Breast epithelium (tissue), 3 donors: ENCODE data around the gene PDIA2.

Experiments
- CTCF ChIP-seq, 3 donors: fragments of 450-650 bp; IDR thresholded peaks; one replicate each; pipeline ENCODE4 v1.5.1; 2016 to 2017; ENCODE audit warnings: antibody characterized with exemption in 3 of 3, mild to moderate bottlenecking in 3 of 3, moderate library complexity in 3 of 3
- POLR2AphosphoS5 ChIP-seq, 3 donors: sonication (generic); formaldehyde crosslinking; IDR thresholded peaks; one replicate each; pipeline ENCODE4 v1.6.1; 2017; ENCODE audit warnings: antibody characterized with exemption in 3 of 3

- TF ChIP-seq POLR2AphosphoS5 (IDR thresholded peaks at IDR 0.05) (no peak), CTCF (IDR thresholded peaks at IDR 0.05) (no peak)
Measured at GRCh38 chr16:307691-308312, 24.8 kb downstream of the PDIA2 start.
